ENCODE data around the gene MYOG.

DNA sequence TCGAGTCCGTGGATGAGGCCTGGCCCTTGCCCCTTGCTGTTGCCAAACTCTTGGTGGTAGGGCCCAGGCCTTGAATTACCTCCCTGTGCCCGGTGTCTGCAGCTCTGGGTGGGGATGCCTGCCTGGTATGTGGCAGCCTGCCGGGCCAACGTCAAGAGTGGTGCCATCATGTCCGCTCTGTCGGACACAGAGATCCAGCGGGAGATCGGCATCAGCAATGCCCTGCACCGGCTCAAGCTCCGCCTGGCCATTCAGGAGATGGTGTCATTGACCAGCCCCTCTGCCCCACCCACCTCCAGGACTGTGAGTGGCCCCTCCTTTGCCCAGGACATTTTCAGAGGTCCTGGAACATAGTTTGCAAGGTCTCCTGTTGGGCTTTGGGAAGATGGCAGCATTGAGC lies 25.7 kb downstream of the MYOG start:
- TF ChIP-seq, protein P1, sequence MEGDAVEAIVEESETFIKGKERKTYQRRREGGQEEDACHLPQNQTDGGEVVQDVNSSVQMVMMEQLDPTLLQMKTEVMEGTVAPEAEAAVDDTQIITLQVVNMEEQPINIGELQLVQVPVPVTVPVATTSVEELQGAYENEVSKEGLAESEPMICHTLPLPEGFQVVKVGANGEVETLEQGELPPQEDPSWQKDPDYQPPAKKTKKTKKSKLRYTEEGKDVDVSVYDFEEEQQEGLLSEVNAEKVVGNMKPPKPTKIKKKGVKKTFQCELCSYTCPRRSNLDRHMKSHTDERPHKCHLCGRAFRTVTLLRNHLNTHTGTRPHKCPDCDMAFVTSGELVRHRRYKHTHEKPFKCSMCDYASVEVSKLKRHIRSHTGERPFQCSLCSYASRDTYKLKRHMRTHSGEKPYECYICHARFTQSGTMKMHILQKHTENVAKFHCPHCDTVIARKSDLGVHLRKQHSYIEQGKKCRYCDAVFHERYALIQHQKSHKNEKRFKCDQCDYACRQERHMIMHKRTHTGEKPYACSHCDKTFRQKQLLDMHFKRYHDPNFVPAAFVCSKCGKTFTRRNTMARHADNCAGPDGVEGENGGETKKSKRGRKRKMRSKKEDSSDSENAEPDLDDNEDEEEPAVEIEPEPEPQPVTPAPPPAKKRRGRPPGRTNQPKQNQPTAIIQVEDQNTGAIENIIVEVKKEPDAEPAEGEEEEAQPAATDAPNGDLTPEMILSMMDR (IDR thresholded peaks at IDR 0.05; ENCODE audit: low read depth, low read length): no peak
- TF ChIP-seq MAX (IDR thresholded peaks at IDR 0.05; ENCODE audit: low read depth, low read length): no peak
- no peak for TF ChIP-seq POLR2A (IDR thresholded peaks at IDR 0.05; ENCODE audit: extremely low read depth, insufficient read length)

All from NB4 (cell line).